GM18505 (cell line): ENCODE data around the gene PLCB1.

Source experiments
- ATAC-seq: cut with Tn5 transposase; IDR thresholded peaks from one replicate; pipeline ENCODE4 v1.9.1; 2021; ENCODE audit not compliant: unreplicated experiment
- POLR2A ChIP-seq: IDR thresholded peaks from 4 replicates; pipeline ENCODE4 v1.6.1; 2011; ENCODE audit warnings: borderline replicate concordance; ENCODE audit not compliant: insufficient read depth, insufficient read length; ENCODE audit errors: extremely low read depth

Gene PLCB1

GRCh38 chr20:8265588-8265987 is 133.5 kb downstream of the PLCB1 start:
- no peak for ATAC-seq
- no peak for TF ChIP-seq POLR2A

- ATAC-seq, result no peak
- no peak for TF ChIP-seq POLR2A
These were observed 134.9 kb downstream of the PLCB1 start for GRCh38 chr20:8267009-8267408.

GRCh38 chr20:8271727-8272126 is 139.7 kb downstream of the PLCB1 start:
- ATAC-seq, result no peak
- TF ChIP-seq POLR2A, result no peak

- no peak for ATAC-seq
- no peak for TF ChIP-seq POLR2A
These were observed 140.7 kb downstream of the PLCB1 start for GRCh38 chr20:8272766-8273165.

- no peak for ATAC-seq
- TF ChIP-seq POLR2A, result no peak
These were observed 152.8 kb downstream of the PLCB1 start for GRCh38 chr20:8284902-8285301.

- TF ChIP-seq POLR2A, result no peak
These were observed 155.3 kb downstream of the PLCB1 start for GRCh38 chr20:8287340-8287739.

GRCh38 chr20:8291200-8291599 is 159.1 kb downstream of the PLCB1 start:
- no peak for ATAC-seq
- no peak for TF ChIP-seq POLR2A

More at GRCh38 chr20:8287340-8287739, 155.3 kb downstream of the PLCB1 start:
- ATAC-seq, result no peak

GRCh38 chr20:8291873-8292272 is 159.8 kb downstream of the PLCB1 start:
- TF ChIP-seq POLR2A, result no peak
- ATAC-seq, result no peak

GRCh38 chr20:8292793-8293192 is 160.7 kb downstream of the PLCB1 start:
- TF ChIP-seq POLR2A, result no peak
- no peak for ATAC-seq

GRCh38 chr20:8293750-8294149 is 161.7 kb downstream of the PLCB1 start:
- no peak for TF ChIP-seq POLR2A

GRCh38 chr20:8296536-8296935 is 164.5 kb downstream of the PLCB1 start:
- no peak for ATAC-seq
- no peak for TF ChIP-seq POLR2A

More at GRCh38 chr20:8293750-8294149, 161.7 kb downstream of the PLCB1 start:
- ATAC-seq, result no peak

- no peak for ATAC-seq
- TF ChIP-seq POLR2A, result no peak
These were observed 166.5 kb downstream of the PLCB1 start for GRCh38 chr20:8298426-8299043.

GRCh38 chr20:8299921-8300320 is 167.9 kb downstream of the PLCB1 start:
- ATAC-seq, result no peak

GRCh38 chr20:8301655-8302054 is 169.6 kb downstream of the PLCB1 start:
- no peak for ATAC-seq
- no peak for TF ChIP-seq POLR2A

More at GRCh38 chr20:8299921-8300320, 167.9 kb downstream of the PLCB1 start:
- TF ChIP-seq POLR2A, result no peak

- ATAC-seq, result no peak
- TF ChIP-seq POLR2A, result no peak
These were observed 171.6 kb downstream of the PLCB1 start for GRCh38 chr20:8303651-8304050.
